GM19328 (cell line): ENCODE results near the gene KCNJ13.

ENCODE experiments used
- ATAC-seq: cut with Tn5 transposase; IDR thresholded peaks from one replicate; pipeline ENCODE4 v1.9.1; 2021; ENCODE audit warnings: mild to moderate bottlenecking, moderate library complexity; ENCODE audit not compliant: unreplicated experiment

Gene KCNJ13

GRCh38 chr2:232776435-232776834 lies at the start of gene KCNJ13:
TSS of gene KCNJ13 (minus strand) at chr2:232776565. CDS start at chr2:232771362, 5,203 bp downstream.
- no peak for ATAC-seq

DNA sequence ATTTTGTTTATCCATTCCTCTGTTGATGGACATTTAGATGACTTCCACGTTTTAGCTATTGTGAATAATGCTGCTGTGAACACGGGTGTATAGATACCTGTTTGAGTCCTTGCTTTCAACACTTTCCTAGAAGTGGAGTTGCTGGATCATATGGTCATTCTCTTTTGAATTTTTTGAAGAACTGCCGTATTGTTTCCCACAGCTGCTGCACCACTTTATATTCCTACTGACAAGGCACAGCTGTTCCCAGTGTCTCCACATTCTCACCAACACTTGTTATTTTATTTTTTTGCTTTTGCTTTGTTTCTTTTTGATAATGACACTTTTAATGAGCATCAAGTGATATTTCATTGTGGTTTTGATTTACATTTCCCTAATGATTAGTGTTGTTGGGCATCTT lies 41.4 kb upstream of the KCNJ13 start:
- ATAC-seq = no peak

GRCh38 chr2:232816657-232817056 lies 40.3 kb upstream of the KCNJ13 start:
- no peak for ATAC-seq

GRCh38 chr2:232815569-232815968 lies 39.2 kb upstream of the KCNJ13 start:
- no peak for ATAC-seq

GRCh38 chr2:232810444-232810843 lies 34.1 kb upstream of the KCNJ13 start:
- no peak for ATAC-seq

GRCh38 chr2:232809349-232810124 lies 33.2 kb upstream of the KCNJ13 start:
- ATAC-seq = no peak

- no peak for ATAC-seq
Observed at GRCh38 chr2:232802091-232802490, 25.7 kb upstream of the KCNJ13 start.

DNA sequence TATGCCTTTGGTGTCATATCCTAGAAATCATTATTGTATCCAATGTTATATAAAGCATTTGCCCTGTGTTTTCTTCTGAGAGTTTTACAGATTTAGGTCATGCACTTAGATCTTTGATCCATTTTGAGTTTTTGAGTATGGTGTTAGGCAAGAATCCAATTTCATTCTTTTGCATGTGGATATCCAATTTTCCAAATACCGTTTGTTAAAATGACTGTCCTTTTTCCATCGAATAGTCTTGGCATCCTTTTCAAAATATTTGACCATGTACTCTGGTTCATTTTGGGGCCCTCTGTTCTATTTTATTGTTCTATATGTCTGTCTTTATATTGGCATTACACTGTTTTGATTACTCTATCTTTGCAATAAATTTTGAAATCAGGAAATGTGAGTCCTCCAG lies 23.8 kb upstream of the KCNJ13 start:
- no peak for ATAC-seq

DNA sequence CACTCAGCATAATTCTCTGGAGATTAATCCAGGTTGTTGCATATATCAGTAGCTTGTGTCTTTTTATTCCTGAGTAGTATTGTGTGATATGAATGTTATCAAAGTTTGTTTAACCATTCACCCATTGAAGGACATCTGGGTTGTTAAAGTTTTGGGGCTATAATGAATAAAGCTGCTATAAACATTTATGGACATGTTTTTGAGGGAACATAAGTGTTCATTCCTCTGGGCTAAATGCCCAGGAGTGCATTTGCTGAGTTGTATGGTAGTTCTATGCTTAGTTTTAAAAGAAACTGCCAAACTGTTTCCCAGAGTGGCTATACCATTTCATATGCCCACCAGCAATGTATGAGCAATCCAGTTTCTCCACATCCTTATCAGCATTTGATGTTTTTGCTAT lies 21.8 kb upstream of the KCNJ13 start:
- ATAC-seq = no peak

GRCh38 chr2:232795920-232796319 lies 19.6 kb upstream of the KCNJ13 start:
- ATAC-seq = no peak

DNA sequence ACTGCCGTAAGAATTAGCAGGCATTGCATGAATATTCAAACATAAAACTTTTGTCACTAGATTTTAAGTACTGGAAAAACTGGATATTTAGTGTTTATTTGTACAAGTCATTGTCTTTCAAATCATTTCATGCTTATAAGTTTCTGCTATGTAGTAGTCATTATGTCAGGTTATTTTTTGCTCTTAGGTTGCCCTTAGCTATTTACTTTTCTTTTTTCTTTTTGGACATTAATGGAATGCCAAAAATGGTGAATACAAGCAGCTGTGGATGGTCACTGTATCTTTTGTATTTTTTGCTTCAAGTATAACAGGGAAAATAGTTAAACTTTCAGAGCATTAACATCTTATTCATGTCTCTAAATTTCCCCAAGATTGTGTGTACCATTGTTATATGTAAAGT lies 18.6 kb upstream of the KCNJ13 start:
- ATAC-seq = no peak

DNA sequence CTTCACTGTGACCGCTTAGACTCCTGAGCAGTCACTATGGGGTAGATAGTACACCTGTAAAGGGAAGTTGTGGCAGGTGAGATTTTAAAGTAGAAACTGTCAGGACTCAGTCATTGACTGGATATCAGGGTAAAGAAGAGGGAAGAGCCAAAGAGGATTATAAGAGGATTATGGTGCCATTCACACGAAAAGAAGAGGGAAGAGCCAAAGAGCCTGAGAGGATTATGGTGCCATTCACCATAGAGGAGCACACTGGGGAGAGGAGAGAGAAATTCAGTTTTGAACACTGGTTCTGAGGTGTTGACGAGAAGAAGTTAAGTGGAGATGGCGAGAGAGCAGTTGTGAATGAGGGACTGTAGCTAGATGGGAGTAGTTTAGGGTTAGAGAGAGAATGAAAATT lies 16.9 kb upstream of the KCNJ13 start:
- ATAC-seq = no peak

- no peak for ATAC-seq
Observed at GRCh38 chr2:232791518-232791917, 15.2 kb upstream of the KCNJ13 start.

GRCh38 chr2:232789082-232789481 lies 12.7 kb upstream of the KCNJ13 start:
- ATAC-seq = no peak

DNA sequence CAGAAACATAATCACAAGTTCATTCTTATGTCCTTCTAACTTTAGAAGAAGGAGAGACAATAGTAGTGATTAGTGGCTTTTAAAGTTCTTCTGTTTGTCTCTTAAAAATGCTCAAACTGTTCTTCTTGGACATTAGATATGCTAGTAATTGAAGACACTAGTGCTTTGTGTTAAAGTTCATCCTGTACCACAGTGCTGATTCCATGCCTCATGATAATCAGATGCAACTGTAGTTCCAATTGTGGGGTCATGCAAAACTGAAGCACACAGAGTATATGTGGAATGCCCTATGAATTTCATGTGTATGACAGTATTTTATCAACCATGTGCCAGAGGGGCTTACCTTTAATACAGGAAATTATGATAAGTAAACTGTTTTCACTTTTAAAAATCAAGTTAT lies 11.4 kb upstream of the KCNJ13 start:
- no peak for ATAC-seq

GRCh38 chr2:232783278-232783677 lies 6.9 kb upstream of the KCNJ13 start:
- ATAC-seq = no peak

- no peak for ATAC-seq
Observed at GRCh38 chr2:232781765-232782164, 5.4 kb upstream of the KCNJ13 start.

GRCh38 chr2:232779934-232780333 lies 3.6 kb upstream of the KCNJ13 start:
- no peak for ATAC-seq

DNA sequence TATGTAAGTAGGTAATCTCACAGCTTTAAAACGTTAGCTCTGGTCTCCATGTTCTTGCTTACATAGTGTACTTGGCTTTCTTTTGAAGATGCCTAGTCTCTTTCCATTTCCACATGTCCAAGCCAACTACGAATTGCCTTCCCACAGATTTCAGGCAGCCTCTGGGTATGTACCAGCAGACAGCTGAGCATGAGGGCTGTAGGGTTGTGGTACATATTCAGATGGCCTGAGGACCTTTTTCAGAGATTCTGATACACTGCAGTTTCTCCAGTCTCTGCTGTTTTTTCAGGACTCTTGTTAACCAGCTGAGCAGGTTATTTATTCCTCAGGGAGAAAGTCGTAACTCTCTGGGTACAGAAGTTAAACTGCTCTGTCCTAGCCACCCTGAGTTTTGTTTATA lies 3.1 kb upstream of the KCNJ13 start:
- ATAC-seq = no peak

DNA sequence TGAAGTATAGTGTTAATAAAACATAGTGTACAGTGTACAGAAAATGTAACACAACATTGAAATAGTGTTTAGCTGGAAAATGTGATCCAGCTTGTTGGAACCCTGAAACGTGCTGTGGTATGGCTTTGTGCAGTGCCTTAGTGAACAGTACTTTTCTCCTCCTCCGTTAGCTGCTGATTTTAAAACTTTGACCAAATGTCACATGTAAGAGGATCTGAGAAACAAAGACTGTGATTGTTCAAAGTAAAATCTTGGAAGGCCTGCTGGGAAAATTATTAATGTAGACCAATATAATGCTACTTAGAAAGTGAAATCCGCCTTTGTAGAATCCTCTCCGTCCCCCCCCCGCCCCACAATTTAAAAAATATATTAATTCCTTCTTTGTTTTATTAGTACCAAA lies 911 bp upstream of the KCNJ13 start:
- no peak for ATAC-seq

DNA sequence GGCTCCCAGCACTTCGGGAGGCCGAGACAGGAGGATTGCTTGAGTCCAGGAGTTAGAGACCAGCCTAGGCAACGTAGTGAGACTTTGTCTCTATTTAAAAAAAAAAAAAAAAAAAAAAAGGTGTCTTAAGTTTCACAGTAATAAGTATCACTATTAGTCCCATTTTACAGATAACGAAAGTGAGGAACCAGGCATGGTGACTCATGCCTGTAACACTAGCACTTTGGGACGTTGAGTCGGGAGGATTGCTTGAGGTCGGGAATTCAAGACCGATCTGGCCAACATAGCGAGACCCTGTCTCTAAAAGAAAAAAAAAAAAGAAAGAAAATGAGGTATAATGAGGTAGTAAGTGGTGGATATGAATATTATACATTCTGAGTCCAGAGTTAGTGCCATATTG lies 2.5 kb downstream of the KCNJ13 start:
- no peak for ATAC-seq

- ATAC-seq = no peak
Observed at GRCh38 chr2:232772531-232772930, 3.8 kb downstream of the KCNJ13 start.

- ATAC-seq = no peak
Observed at GRCh38 chr2:232771870-232772269, 4.5 kb downstream of the KCNJ13 start.
